Suprapubic skin (tissue), 4 donors: ENCODE measurements around the gene GOLPH3.

Experiments
- CTCF ChIP-seq, 2 donors: fragments of 200-600 bp in 1 of 2; fragments of 450-650 bp in 1 of 2; sonication (generic) in 1 of 2; IDR thresholded peaks; one replicate each; pipeline ENCODE4 v1.5.1; 2016 to 2019; ENCODE audit warnings: antibody characterized with exemption in 2 of 2, mild to moderate bottlenecking in 1 of 2, moderate library complexity in 1 of 2
- POLR2A ChIP-seq, 2 donors: fragments of 450-650 bp; IDR thresholded peaks; one replicate each; pipeline ENCODE4 v1.6.1; 2017; ENCODE audit warnings: antibody characterized with exemption in 2 of 2, mild to moderate bottlenecking in 2 of 2, moderate library complexity in 2 of 2
- POLR2AphosphoS5 ChIP-seq, 3 donors: sonication (generic); formaldehyde crosslinking; IDR thresholded peaks; one replicate each; pipeline ENCODE4 v1.6.1; 2017; ENCODE audit warnings: antibody characterized with exemption in 3 of 3

- no peak for TF ChIP-seq POLR2AphosphoS5 (IDR thresholded peaks at IDR 0.05)
- no peak for TF ChIP-seq CTCF (IDR thresholded peaks at IDR 0.05)
- no peak for TF ChIP-seq POLR2A (IDR thresholded peaks at IDR 0.05)
Measured at GRCh38 chr5:32210151-32210550, 36.0 kb upstream of the GOLPH3 start.
